ENCODE data around the gene ST8SIA1.
"Not testable (repeated sequence)": the region's sequence is repeated elsewhere in the genome, so short reads cannot be mapped to it uniquely, and the experiment has no call there.

Gene ST8SIA1

DNA sequence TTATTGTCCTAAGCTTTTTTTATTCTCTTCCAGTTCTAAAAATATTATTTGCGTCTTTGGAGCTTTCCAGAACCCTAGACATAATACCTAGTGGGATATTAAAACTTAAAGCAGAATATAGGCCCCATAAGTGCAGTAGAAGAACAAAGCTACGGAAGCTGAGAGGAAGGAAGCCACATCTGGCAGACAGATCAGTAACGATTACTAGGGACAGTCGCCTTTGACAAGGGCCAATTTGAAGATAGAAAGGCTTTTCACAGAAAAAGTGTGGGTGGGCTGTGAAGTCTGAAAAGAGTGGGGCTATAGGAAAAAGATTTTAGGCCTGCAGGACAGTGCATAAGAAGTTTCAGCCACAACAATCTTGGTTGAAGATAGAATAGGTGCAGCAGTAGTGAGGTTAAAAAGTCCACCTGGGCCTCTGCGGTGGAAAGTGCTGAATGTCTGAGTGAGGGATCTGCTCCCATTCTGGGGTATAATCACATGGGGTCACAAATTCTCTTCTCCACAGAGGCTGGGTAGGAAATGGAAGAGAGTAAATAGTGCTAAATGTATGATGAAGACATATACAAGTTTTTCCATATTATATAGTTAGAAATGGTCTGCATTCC, 174.0 kb downstream of the ST8SIA1 start:
- DNase-seq (ENCODE audit: low read depth in 2 of 2), result no peak
- H3K4me3 ChIP-seq (replicated peaks in 1 of 2; ENCODE audit: low read depth in 2 of 2, low read length in 2 of 2), result no peak overlapping the region
- no peak for TF ChIP-seq CTCF (IDR thresholded peaks at IDR 0.05; ENCODE audit: low read depth, low read length)

GRCh38 chr12:22149286-22149685, 185.2 kb downstream of the ST8SIA1 start:
- DNase-seq (ENCODE audit: low read depth in 2 of 2); H3K4me3 ChIP-seq (replicated peaks in 1 of 2; ENCODE audit: low read depth in 2 of 2, low read length in 2 of 2): not testable (repeated sequence)

- H3K4me3 ChIP-seq (replicated peaks in 1 of 2; ENCODE audit: low read depth in 2 of 2, low read length in 2 of 2); DNase-seq (ENCODE audit: low read depth in 2 of 2): not testable (repeated sequence)
These were observed 187.8 kb downstream of the ST8SIA1 start for GRCh38 chr12:22146686-22147085.
